Measurements from ENCODE around the gene UNC45A. TPM values are rescaled to one million over a fixed set of nuclear protein-coding genes. Genes with fewer than 3 reads are reported as not detected.

The UNC45A gene, protein sequence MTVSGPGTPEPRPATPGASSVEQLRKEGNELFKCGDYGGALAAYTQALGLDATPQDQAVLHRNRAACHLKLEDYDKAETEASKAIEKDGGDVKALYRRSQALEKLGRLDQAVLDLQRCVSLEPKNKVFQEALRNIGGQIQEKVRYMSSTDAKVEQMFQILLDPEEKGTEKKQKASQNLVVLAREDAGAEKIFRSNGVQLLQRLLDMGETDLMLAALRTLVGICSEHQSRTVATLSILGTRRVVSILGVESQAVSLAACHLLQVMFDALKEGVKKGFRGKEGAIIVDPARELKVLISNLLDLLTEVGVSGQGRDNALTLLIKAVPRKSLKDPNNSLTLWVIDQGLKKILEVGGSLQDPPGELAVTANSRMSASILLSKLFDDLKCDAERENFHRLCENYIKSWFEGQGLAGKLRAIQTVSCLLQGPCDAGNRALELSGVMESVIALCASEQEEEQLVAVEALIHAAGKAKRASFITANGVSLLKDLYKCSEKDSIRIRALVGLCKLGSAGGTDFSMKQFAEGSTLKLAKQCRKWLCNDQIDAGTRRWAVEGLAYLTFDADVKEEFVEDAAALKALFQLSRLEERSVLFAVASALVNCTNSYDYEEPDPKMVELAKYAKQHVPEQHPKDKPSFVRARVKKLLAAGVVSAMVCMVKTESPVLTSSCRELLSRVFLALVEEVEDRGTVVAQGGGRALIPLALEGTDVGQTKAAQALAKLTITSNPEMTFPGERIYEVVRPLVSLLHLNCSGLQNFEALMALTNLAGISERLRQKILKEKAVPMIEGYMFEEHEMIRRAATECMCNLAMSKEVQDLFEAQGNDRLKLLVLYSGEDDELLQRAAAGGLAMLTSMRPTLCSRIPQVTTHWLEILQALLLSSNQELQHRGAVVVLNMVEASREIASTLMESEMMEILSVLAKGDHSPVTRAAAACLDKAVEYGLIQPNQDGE
- total RNA-seq: 50.1 and 62.7 TPM in 2 replicates

DNA sequence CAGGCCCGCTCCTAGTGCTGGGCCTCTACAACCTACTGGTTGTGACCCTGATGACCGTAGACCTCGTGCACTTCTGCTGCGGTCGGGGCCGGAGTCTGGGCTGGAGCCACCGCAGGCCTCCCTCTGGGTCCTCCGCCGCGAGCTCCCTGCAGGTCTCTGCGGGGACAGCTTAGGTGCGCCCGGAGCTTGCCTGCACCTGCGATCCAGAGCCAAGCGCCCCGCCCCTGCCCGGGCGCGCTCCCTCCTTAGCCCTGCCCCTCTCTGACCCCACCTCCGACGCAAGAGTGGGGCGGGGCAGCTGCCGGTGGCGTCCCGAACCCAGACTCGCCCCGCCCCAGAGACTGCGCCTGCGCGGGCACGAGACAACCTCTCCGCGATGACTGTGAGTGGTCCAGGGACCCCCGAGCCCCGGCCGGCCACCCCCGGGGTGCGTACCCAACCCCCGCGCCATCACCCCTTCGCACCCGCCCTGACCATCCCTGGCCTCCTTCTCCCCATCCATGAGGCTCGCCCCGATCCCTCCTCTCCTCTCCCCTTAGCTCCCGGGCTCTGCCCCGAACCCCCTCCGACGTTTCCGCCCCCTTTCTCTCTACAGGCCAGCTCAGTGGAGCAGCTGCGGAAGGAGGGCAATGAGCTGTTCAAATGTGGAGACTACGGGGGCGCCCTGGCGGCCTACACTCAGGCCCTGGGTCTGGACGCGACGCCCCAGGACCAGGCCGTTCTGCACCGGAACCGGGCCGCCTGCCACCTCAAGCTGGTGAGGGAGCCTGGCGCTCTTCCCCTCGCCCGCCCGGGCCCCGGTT lies at the start of gene UNC45A:
Gene UNC45A, plus strand, starts transcription at position 337 of the 803 bp plus-strand sequence. Its CDS starts 40 bp downstream, at position 377.
- DNase-seq (ENCODE audit: low read depth): no peak
- Histone ChIP-seq H3K27me3 (ENCODE audit: control insufficient read depth, insufficient read depth, low read length) (no peaks in the 10 kb centered on the region), H3K4me3 (ENCODE audit: low read depth, low read length) (peak within 1 kb of the TSS; percentile 70), H3K36me3 (ENCODE audit: control insufficient read depth, insufficient read depth, low read length) (peaks cover 2% of the 10 kb centered on the region)
- TF ChIP-seq, protein P1, sequence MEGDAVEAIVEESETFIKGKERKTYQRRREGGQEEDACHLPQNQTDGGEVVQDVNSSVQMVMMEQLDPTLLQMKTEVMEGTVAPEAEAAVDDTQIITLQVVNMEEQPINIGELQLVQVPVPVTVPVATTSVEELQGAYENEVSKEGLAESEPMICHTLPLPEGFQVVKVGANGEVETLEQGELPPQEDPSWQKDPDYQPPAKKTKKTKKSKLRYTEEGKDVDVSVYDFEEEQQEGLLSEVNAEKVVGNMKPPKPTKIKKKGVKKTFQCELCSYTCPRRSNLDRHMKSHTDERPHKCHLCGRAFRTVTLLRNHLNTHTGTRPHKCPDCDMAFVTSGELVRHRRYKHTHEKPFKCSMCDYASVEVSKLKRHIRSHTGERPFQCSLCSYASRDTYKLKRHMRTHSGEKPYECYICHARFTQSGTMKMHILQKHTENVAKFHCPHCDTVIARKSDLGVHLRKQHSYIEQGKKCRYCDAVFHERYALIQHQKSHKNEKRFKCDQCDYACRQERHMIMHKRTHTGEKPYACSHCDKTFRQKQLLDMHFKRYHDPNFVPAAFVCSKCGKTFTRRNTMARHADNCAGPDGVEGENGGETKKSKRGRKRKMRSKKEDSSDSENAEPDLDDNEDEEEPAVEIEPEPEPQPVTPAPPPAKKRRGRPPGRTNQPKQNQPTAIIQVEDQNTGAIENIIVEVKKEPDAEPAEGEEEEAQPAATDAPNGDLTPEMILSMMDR (IDR thresholded peaks at IDR 0.05; ENCODE audit: insufficient read depth, low read length, poor library complexity, severe bottlenecking): no peak

DNA sequence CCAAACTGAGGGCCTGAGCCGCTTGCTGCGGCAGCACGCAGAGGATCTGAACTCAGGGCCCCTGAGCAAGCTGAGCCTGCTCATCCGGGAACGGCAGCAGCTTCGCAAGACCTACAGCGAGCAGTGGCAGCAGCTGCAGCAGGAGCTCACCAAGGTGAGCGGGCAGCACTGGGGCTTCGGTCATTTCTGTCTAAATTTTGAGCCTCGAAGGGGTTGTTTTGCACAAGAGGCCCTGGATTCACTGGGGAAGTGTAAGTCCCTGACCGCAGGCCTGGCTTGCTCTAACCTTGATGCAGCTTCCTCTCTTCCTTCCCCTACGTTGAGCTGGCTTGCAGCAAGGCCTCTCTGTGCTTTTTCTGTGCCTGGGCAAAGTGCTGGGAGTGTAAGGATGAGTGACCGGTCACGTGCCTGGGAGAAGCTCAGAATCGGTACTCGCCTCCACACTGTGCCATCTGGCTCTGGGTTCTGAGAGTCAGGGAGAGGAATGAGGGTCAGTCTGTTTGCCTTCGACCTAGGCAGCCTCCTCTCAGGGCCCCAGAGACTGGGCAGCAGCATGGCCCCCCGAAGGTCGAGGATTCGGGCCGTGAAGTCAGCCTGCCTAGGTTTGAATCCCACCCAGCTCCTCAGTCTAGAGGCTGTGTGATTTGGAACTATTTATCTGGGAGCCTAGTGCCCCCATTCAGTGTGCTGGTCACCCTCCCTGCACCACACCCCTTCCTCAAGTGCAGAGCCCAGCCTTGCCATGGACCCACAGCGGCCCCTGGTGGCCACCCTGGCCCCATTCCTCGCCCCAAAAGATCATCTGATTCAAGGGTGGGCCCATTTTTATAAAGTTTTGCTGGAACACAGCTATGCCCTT lies 49.4 kb upstream of the UNC45A start:
- peaks cover 1% of the 10 kb centered on the region for H3K36me3 ChIP-seq (ENCODE audit: control insufficient read depth, insufficient read depth, low read length)
- DNase-seq (ENCODE audit: low read depth): no peak
- no peak overlapping the region for H3K4me3 ChIP-seq (ENCODE audit: low read depth, low read length)
- H3K27me3 ChIP-seq (ENCODE audit: control insufficient read depth, insufficient read depth, low read length): no peaks in the 10 kb centered on the region
- TF ChIP-seq, protein P1 (IDR thresholded peaks at IDR 0.05; ENCODE audit: insufficient read depth, low read length, poor library complexity, severe bottlenecking): peak; percentile 99

DNA sequence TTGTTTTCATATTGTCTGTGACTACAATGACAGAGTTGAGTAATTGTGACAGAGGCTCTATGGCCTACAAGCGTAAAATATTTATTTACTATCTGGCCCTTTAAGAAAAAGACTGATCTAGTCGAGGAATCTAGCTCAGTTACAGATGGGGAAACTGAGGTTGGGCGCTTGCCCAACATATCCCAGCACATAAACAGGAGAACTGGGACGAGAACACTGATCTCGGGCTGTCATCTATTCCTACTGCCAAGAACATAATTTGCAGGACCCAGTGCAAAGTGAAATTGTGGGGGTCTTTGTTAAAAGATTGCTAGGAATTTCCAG lies 48.8 kb upstream of the UNC45A start:
- no peak overlapping the region for H3K4me3 ChIP-seq (ENCODE audit: low read depth, low read length)
- TF ChIP-seq, protein P1 (IDR thresholded peaks at IDR 0.05; ENCODE audit: insufficient read depth, low read length, poor library complexity, severe bottlenecking): no peak
- peaks cover 1% of the 10 kb centered on the region for H3K36me3 ChIP-seq (ENCODE audit: control insufficient read depth, insufficient read depth, low read length)
- DNase-seq (ENCODE audit: low read depth): no peak
- H3K27me3 ChIP-seq (ENCODE audit: control insufficient read depth, insufficient read depth, low read length): no peaks in the 10 kb centered on the region

DNA sequence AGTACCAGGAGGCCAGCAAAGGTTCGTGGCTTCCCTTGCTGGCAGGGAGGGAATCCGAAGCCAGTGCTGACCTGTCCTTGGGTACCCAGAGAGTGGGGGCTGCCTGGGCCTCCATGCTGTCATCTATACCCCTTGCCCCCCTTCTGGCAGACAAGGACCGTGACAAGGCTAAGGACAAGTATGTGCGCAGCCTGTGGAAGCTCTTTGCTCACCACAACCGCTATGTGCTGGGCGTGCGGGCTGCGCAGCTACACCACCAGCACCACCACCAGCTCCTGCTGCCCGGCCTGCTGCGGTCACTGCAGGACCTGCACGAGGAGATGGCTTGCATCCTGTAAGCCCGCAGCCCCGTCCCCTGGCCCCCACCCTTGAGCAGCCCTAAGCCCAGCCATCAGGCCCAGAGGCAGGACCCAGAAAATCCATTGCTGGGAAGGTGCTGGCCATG lies 48.0 kb upstream of the UNC45A start:
- H3K27me3 ChIP-seq (ENCODE audit: control insufficient read depth, insufficient read depth, low read length): no peaks in the 10 kb centered on the region
- DNase-seq (ENCODE audit: low read depth): no peak
- TF ChIP-seq, protein P1 (IDR thresholded peaks at IDR 0.05; ENCODE audit: insufficient read depth, low read length, poor library complexity, severe bottlenecking): no peak
- no peak overlapping the region for H3K4me3 ChIP-seq (ENCODE audit: low read depth, low read length)
- H3K36me3 ChIP-seq (ENCODE audit: control insufficient read depth, insufficient read depth, low read length): peaks cover 1% of the 10 kb centered on the region

DNA sequence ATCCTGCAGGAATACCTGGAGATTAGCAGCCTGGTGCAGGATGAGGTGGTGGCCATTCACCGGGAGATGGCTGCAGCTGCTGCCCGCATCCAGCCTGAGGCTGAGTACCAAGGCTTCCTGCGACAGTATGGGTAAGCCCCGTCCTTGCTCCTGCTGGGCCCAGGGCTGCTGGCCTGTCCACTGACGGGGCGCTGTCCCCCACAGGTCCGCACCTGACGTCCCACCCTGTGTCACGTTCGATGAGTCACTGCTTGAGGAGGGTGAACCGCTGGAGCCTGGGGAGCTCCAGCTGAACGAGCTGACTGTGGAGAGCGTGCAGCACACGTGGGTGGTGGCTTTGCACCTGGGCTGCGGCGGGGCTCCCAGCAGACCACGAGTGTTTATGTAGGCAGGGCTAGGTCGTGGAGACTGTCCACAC lies 45.8 kb upstream of the UNC45A start:
- TF ChIP-seq, protein P1 (IDR thresholded peaks at IDR 0.05; ENCODE audit: insufficient read depth, low read length, poor library complexity, severe bottlenecking): no peak
- no peak for DNase-seq (ENCODE audit: low read depth)
- no peaks in the 10 kb centered on the region for H3K36me3 ChIP-seq (ENCODE audit: control insufficient read depth, insufficient read depth, low read length)
- no peak overlapping the region for H3K4me3 ChIP-seq (ENCODE audit: low read depth, low read length)
- H3K27me3 ChIP-seq (ENCODE audit: control insufficient read depth, insufficient read depth, low read length): no peaks in the 10 kb centered on the region
